Ramos (cell line): ENCODE data around the gene LMX1B.

Experiments used
- in situ Hi-C: fragments of 300-500 bp; cut with MboI; formaldehyde crosslinking; loops from one replicate; pipeline ENCODE4 v1.14.3; 2022; ENCODE audit warnings: low sequenced_read_pairs; ENCODE audit not compliant: unreplicated experiment

The LMX1B gene

GRCh38 chr9:126617003-126617822 is 3.5 kb downstream of the LMX1B start:
- in situ Hi-C loops: no loop called here

GRCh38 chr9:126617823-126618165 is 4.1 kb downstream of the LMX1B start:
- in situ Hi-C loops: no loop called here

- in situ Hi-C loops: no loop called here
These were observed 4.5 kb downstream of the LMX1B start for GRCh38 chr9:126618190-126618584.

DNA sequence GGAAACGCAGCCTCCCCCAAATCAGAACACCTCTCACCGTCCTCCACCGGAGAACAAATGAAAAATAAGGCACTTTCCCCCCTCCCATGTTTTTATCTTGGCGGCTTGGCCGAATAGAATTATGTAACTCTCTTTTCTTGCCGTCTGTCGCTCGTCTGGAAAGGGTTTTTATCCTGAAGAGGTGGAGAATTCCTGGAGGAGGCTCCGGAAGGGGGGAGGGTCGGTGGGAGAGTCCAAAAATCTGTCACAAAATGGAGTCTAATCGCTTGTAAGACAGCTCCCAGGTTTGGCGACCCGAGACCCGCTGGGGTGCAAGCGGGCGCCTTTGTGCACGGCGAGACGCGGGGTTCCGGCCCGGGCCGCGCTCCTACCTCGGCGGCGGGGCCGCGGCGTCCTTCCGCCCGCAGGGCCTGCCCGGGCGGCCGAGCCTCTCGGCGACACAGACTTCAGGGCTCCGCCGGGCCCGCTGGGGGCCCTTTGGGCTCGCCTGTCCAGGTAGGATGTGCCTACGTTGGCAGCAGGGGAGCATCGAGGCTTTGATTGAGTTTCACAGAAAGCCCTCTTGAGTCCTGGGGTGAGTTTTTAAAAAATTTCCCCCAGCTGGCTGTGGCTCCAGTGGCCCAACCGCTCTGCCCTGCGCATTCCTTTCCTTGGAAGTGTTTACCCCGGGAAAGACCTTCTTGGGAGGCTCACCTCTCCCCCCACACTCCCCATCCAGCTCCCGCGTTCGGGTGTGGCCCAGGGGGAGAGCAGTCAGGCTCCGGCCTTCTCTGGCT is 5.0 kb downstream of the LMX1B start:
- in situ Hi-C loops: no loop called here

DNA sequence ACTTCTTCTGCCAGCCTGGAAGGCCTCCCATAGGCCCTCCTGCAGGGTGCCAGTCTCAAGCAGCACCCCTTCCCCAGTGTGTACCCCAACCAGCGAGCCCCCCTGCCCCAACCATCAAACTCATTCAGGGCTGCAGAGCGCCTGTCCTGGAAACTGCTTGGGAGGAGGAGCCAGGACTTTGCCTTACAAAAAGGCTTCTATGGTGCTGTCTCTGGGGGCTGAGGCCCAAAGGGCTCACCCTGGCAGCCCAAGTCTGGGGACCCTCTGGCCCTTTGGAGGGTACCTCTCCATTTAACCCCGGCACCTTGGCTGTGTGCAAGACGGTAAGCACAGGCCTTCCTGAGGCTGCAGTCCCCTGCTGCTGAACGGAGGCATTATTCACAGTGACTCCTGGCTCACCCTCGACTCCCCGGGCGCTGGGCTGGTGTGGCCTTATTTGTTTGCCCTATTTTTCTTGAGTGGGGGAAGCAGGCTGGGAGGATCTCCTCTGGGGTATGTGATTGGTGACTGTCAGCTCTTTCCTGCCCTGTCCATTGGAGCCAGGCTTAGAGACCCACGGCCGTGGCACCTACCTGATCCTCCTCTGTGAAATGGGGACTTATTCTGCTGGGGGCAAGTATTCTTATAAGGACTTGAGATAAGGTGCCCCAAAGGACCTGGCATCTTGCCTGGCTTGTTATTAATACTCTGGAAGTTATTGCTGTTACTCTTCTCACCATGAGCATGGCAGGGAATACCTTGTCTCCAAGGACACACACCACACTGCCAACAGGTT is 5.8 kb downstream of the LMX1B start:
- in situ Hi-C loops: no loop called here

GRCh38 chr9:126620478-126620877 is 6.8 kb downstream of the LMX1B start:
- in situ Hi-C loops: no loop called here

DNA sequence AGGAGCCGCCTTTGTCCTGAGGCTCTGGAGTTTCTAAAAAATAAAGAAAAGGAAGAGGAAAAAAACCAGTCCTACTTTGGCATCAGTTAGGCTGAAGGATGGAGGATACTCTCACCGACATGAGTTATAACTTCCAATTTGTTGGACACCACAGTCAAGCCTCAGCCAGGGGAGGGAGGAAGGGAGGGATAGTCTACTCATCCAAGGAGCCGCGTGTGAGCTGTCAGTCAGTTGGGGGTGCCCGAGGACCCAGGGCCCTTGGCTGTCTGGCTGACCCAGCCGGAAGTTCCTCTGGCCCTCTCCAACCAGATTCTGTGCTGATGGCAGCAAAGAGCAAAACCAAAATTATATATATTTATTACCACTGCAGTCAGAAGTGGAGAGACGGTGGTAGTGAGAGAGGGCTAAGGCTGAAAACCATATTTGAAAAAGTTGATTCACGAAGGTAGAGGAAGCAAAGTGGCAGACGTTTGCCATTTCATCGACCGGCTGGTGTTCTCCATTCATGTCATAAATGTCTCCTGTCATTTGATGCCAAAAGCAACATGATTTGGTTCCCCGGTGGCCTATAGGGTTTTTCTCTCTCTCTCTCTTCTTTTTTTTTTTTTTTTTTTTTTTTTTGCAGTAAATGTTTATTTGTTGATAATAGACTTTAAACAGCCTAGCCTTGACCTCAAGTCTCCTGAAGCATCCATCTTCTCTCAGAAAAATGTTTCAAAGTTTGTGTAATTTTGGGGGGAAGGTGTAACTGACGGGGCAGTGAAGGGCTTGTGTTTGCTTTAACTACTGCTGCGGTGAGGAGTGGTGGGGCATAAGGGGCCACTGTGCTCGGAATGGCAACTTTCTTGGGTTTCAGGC is 7.6 kb downstream of the LMX1B start:
- in situ Hi-C loops: no loop called here

DNA sequence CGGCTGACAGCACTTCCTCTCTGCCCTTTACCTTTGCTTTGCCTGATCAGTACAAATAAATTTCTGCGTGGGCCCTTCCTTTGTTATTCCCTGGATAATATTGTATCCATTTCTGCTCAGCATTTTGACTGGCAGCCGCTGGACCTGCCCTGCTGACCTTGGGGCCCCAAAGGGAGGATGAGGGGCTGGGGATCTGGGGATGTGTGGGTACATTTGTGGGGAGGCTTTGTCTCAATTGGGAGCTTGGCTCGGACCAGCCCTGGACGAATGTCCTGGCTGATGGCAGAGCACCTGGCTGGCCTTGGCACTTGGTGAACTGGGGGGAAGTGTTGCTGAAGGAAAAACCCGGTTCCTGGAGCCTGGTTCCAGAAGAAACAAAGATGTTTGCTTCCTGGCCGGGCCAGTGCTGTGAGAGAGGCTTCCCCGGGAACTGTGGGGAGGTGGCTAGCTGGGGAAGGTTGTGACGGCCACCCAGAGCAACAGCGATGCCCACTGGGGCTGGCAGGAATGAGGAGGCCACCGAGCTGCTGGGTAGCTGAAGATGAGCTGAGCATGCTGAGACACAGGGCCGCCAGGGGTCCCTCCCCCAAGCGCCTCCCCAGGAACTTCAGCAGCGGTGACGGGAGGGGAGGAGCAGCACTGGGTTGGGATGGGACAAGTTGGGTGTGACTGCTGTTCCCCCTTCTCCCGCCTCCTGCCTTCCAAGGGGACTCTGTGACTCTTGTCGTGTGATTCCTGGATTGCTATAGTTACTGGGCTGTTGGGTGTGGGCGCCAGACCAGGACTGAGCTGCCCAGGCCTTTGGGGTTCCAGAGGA is 8.4 kb downstream of the LMX1B start:
- in situ Hi-C loops: no loop called here

- in situ Hi-C loops: no loop called here
These were observed 9.6 kb downstream of the LMX1B start for GRCh38 chr9:126623314-126623666.

DNA sequence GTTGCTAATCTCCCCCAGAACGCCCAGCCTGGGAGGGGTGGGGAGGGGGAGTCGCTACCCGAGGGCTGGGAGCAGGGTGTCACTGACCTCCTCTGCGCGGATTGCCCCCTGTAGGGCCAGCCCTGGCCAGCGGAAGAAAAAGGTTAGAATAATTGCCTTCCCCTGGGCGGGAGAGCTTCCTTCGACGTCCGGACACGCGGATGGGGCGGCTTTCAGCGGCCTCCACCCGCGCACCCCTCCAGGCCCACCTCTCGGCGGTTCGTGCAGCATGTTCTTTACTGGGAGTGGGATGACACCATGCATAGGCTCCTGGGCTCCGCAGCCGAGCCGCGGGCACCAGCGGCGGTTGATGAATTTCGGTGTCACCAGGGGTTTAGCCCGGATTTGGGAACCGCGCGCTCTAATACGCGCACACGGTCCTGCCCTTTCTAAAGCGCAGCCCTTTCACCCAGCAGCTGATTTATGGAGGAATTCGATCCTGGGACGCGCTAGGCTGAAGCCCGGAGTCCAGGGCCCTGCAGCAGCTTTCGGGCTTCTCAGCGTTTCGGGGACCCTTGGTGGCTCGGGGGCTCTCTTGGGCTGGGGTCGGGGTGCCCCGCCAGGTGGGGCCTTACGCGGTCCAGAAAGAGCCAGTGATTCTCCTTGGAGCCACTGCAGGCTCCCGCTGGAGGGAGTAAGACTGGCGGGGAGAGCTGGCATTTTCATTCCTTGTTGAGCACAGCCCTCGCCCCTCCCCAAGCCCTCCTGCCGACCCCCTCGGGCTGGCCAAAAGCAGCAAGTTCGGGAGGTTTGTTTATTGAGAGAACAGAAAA is 10.1 kb downstream of the LMX1B start:
- in situ Hi-C loops: no loop called here

GRCh38 chr9:126624479-126624826 is 10.7 kb downstream of the LMX1B start:
- in situ Hi-C loops: no loop called here

DNA sequence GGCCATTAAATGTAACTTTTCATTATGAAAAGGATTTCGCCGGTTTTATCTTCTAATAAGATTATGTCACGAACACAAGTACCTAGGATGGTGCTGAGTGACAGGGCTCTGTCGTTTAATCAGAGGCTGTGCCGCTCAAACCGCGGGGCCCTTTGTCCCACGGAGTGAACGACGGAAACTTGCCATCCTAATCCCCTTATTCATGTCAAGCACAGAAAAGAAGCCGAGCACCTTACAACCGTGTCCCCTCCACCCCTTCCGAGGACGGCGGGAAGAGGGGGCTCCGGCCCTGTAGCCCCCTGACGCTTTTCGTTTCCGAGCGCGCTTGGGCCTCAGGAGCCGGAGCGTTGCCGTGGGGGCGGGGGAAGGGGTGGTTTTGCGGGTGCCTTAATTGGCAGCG is 11.2 kb downstream of the LMX1B start:
- in situ Hi-C loops: no loop called here

- in situ Hi-C loops: no loop called here
These were observed 11.8 kb downstream of the LMX1B start for GRCh38 chr9:126625329-126626126.

- in situ Hi-C loops: no loop called here
These were observed 12.6 kb downstream of the LMX1B start for GRCh38 chr9:126626127-126626925.

DNA sequence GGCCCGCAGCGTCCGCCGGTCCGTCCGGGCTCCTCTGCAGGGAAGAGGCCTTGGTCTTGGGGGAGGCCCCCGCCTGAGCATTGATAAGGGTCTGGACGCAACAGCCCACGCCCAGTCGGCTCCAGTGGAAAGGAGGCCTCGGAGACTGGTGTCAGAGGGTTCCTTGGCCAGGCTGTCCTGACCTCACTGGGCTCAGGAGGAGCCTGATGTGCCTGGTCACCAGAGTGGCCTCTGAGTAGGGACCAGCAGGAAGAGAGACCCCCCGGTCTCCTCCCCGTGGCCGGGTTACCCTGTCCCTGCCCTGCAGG is 13.2 kb downstream of the LMX1B start:
- in situ Hi-C loops: no loop called here

GRCh38 chr9:126628146-126628545 is 14.4 kb downstream of the LMX1B start:
- in situ Hi-C loops: no loop called here

- in situ Hi-C loops: no loop called here
These were observed 15.4 kb downstream of the LMX1B start for GRCh38 chr9:126628969-126629674.
